ENCODE measurements around the gene ZFYVE9. TPM values are rescaled to one million over a fixed set of nuclear protein-coding genes. Genes with fewer than 3 reads are reported as not detected.

ZFYVE9 gene
- polyA plus RNA-seq, 3 donors = 0.09 TPM; not detected in 2

DNA sequence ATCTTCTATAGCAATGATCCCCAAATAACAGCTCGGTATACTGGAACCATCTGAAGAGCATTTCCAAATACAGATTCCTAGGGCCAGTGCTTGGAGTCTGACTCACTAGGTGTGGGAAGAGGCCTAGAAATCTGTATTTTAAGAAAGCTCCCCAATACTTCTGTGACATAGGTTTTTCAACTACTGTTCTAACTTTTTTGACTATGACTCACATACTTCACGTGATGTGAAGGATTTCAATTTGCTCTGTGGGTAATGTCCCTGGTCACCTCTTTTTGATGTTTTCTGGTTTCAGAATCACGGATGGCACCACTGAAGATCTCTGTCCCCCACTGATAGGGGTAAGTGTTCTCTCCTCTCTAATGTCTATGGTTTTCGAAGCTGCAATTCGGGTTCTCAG, 251.3 kb downstream of the ZFYVE9 start:
- Histone ChIP-seq H3K4me1 (ENCODE audit: control insufficient read depth in 1 of 2, insufficient read depth in 2 of 2, low read length in 2 of 2) (no peaks in the 10 kb centered on the region), H3K36me3 (replicated peaks in 1 of 2; ENCODE audit: control insufficient read depth in 1 of 2, insufficient read depth in 2 of 2, low read length in 2 of 2) (peaks cover 17 to 71% of the 10 kb centered on the region in 2 donors), H2AFZ (ENCODE audit: insufficient read depth, low read depth, low read length, poor library complexity, severe bottlenecking) (no peak overlapping the region), H3K79me2 (ENCODE audit: insufficient read depth, low read length) (peaks cover 21% of the 10 kb centered on the region), H3K27ac (ENCODE audit: low read depth in 1 of 2, low read length in 2 of 2) (no peak overlapping the region), H3K9ac (ENCODE audit: insufficient read depth, low read length, poor library complexity, severe bottlenecking) (no peak overlapping the region), H3K4me2 (replicated peaks; ENCODE audit: extremely low read depth, low read length, poor library complexity, severe bottlenecking) (no peak overlapping the region), H3K9me3 (replicated peaks in 1 of 2; ENCODE audit: control insufficient read depth in 1 of 2, insufficient read depth in 1 of 2, low read length in 2 of 2) (no peaks in the 10 kb centered on the region), H3K27me3 (ENCODE audit: control insufficient read depth in 2 of 2, insufficient read depth in 2 of 2, low read length in 2 of 2) (no peaks in the 10 kb centered on the region), H4K20me1 (ENCODE audit: insufficient read depth, low read length) (no peaks in the 10 kb centered on the region), H3K4me3 (replicated peaks in 1 of 3; ENCODE audit: low read depth in 2 of 3, low read length in 3 of 3) (no peak overlapping the region)
- no peak overlapping the region for H3K27ac Mint-ChIP-seq
- no peaks in the 10 kb centered on the region for H3K4me1 Mint-ChIP-seq
- intact Hi-C loops (cut with micrococcal nuclease) = no loop called here
- 100% methylated on average over 2 of the region's 5 CpGs for WGBS (ENCODE audit: insufficient coverage)
- peaks cover 45 to 78% of the 10 kb centered on the region in 2 donors for H3K36me3 Mint-ChIP-seq
- no peaks in the 10 kb centered on the region for H3K27me3 Mint-ChIP-seq (ENCODE audit: low read depth in 3 of 3)
- peaks cover 0 to 2% (median 0%) of the 10 kb centered on the region in 7 donors for H3K9me3 Mint-ChIP-seq
- no peak overlapping the region for H3K4me3 Mint-ChIP-seq
- TF ChIP-seq, protein P1, sequence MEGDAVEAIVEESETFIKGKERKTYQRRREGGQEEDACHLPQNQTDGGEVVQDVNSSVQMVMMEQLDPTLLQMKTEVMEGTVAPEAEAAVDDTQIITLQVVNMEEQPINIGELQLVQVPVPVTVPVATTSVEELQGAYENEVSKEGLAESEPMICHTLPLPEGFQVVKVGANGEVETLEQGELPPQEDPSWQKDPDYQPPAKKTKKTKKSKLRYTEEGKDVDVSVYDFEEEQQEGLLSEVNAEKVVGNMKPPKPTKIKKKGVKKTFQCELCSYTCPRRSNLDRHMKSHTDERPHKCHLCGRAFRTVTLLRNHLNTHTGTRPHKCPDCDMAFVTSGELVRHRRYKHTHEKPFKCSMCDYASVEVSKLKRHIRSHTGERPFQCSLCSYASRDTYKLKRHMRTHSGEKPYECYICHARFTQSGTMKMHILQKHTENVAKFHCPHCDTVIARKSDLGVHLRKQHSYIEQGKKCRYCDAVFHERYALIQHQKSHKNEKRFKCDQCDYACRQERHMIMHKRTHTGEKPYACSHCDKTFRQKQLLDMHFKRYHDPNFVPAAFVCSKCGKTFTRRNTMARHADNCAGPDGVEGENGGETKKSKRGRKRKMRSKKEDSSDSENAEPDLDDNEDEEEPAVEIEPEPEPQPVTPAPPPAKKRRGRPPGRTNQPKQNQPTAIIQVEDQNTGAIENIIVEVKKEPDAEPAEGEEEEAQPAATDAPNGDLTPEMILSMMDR (IDR thresholded peaks at IDR 0.05) = no peak
- DNase-seq = no peak

Other genes starting within 250 kb of the ZFYVE9 start
- gene RAB3B, start 151.4 kb upstream of the ZFYVE9 start, polyA plus RNA-seq = under 1 TPM in 1 of 3 donors, not detected in 2; under 0.01 TPM
- gene KTI12, start 108.3 kb upstream of the ZFYVE9 start, polyA plus RNA-seq = 10 to 100 TPM in 2 of 3 donors, 1 to 10 TPM in 1; 6.4 to 18.2 (median 16.2) TPM
- 100 to 1,000 TPM in 2 of 3 donors, 10 to 100 TPM in 1; 24.3 to 125 (median 121) TPM for gene TXNDC12, start 86.9 kb upstream of the ZFYVE9 start, polyA plus RNA-seq
- 100 to 1,000 TPM in 2 of 3 donors, 10 to 100 TPM in 1; 27.0 to 116 (median 108) TPM for gene BTF3L4, start 85.8 kb upstream of the ZFYVE9 start, polyA plus RNA-seq
- 10 to 100 TPM in 1 of 3 donors, 1 to 10 TPM in 2; 1.7 to 17.5 (median 2.4) TPM for gene CC2D1B, start 224.1 kb downstream of the ZFYVE9 start, polyA plus RNA-seq